Activated CD4-positive, alpha-beta T cell treated with anti-CD3 and anti-CD28 coated beads, Interleukin-2, amount 10 ng/mL, durations not matched to agents 24 days and 14 days (primary cell): ENCODE results near the gene ZC3H7B. TPM values are rescaled to one million over a fixed set of nuclear protein-coding genes. Genes with fewer than 3 reads are reported as not detected.

Experiments used
- DNase-seq: peaks from one replicate; pipeline ENCODE4 v3.0.0; 2022
- H3K27ac Mint-ChIP-seq: one replicate; pipeline ENCODE4 v1.8.0; 2022; ENCODE audit warnings: mild to moderate bottlenecking, mixed read lengths
- H3K27me3 Mint-ChIP-seq: one replicate; pipeline ENCODE4 v1.8.0; 2022; ENCODE audit warnings: mixed read lengths
- H3K36me3 Mint-ChIP-seq: one replicate; pipeline ENCODE4 v1.8.0; 2022; ENCODE audit warnings: low read depth, mild to moderate bottlenecking, mixed read lengths
- H3K4me1 Mint-ChIP-seq: one replicate; pipeline ENCODE4 v1.8.0; 2021; ENCODE audit warnings: mixed read lengths
- H3K4me3 Mint-ChIP-seq: one replicate; pipeline ENCODE4 v1.8.0; 2022; ENCODE audit warnings: mild to moderate bottlenecking, moderate library complexity, mixed read lengths
- H3K9me3 Mint-ChIP-seq: one replicate; pipeline ENCODE4 v1.8.0; 2021; ENCODE audit warnings: mixed read lengths
- intact Hi-C: fragments of 100-400 bp; cut with micrococcal nuclease; formaldehyde crosslinking; loops from one replicate; pipeline ENCODE4 v1.15.1; 2023
- total RNA-seq: library from RNA; stranded (reverse); gene quantifications from 2 replicates; pipeline ENCODE4 v1.2.3, GENCODE V29; 2022

The ZC3H7B gene
- total RNA-seq, 1 donor from 2014 or later: 69.1 TPM

GRCh38 chr22:41343300-41343699 is 42.0 kb downstream of the ZC3H7B start:
- no peaks in the 10 kb centered on the region for H3K9me3 Mint-ChIP-seq
- DNase-seq: no peak
- intact Hi-C loops: no loop called here
- H3K36me3 Mint-ChIP-seq: peaks cover 38% of the 10 kb centered on the region
- H3K27ac Mint-ChIP-seq: no peak overlapping the region
- H3K4me3 Mint-ChIP-seq: no peak overlapping the region
- no peaks in the 10 kb centered on the region for H3K27me3 Mint-ChIP-seq
- H3K4me1 Mint-ChIP-seq: peaks cover 4% of the 10 kb centered on the region

DNA sequence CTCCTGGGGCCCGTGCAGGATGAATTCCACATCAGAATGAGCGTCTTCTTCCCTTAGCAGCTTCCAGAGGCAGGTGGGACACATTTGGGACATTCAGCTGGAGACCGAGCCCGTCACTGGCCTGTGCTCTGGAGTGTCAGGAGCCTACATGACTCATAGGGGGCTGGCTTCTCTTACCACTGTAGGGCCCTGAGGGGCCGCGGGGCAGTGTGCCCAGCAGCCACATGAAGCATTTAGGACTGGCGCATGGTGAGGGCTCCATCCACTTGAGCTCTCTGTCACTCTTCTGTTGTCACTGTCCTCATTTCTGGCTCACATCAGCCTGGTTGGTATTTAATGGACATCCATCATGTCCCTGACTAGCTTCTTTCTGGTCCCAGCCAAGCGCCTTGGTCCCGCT is 42.4 kb downstream of the ZC3H7B start:
- intact Hi-C loops: no loop called here
- H3K27me3 Mint-ChIP-seq: no peaks in the 10 kb centered on the region

GRCh38 chr22:41344189-41344788 is 43.0 kb downstream of the ZC3H7B start:
- H3K4me1 Mint-ChIP-seq: peaks cover 4% of the 10 kb centered on the region
- H3K27ac Mint-ChIP-seq: no peak overlapping the region
- no peak for DNase-seq
- peaks cover 42% of the 10 kb centered on the region for H3K36me3 Mint-ChIP-seq
- no peak overlapping the region for H3K4me3 Mint-ChIP-seq
- H3K27me3 Mint-ChIP-seq: no peaks in the 10 kb centered on the region
- H3K9me3 Mint-ChIP-seq: no peaks in the 10 kb centered on the region
- intact Hi-C loops: no loop called here

More for the DNA sequence above, 42.4 kb downstream of the ZC3H7B start:
- no peak overlapping the region for H3K4me3 Mint-ChIP-seq
- H3K36me3 Mint-ChIP-seq: peaks cover 41% of the 10 kb centered on the region
- no peak for DNase-seq
- no peaks in the 10 kb centered on the region for H3K9me3 Mint-ChIP-seq
- H3K4me1 Mint-ChIP-seq: peaks cover 4% of the 10 kb centered on the region
- H3K27ac Mint-ChIP-seq: no peak overlapping the region

- H3K36me3 Mint-ChIP-seq: peaks cover 54% of the 10 kb centered on the region
- H3K4me1 Mint-ChIP-seq: peaks cover 4% of the 10 kb centered on the region
- no peaks in the 10 kb centered on the region for H3K9me3 Mint-ChIP-seq
- DNase-seq: no peak
- H3K4me3 Mint-ChIP-seq: no peak overlapping the region
- no peak overlapping the region for H3K27ac Mint-ChIP-seq
- no peaks in the 10 kb centered on the region for H3K27me3 Mint-ChIP-seq
- intact Hi-C loops: no loop called here
Measured at GRCh38 chr22:41345807-41346335, 44.5 kb downstream of the ZC3H7B start.

DNA sequence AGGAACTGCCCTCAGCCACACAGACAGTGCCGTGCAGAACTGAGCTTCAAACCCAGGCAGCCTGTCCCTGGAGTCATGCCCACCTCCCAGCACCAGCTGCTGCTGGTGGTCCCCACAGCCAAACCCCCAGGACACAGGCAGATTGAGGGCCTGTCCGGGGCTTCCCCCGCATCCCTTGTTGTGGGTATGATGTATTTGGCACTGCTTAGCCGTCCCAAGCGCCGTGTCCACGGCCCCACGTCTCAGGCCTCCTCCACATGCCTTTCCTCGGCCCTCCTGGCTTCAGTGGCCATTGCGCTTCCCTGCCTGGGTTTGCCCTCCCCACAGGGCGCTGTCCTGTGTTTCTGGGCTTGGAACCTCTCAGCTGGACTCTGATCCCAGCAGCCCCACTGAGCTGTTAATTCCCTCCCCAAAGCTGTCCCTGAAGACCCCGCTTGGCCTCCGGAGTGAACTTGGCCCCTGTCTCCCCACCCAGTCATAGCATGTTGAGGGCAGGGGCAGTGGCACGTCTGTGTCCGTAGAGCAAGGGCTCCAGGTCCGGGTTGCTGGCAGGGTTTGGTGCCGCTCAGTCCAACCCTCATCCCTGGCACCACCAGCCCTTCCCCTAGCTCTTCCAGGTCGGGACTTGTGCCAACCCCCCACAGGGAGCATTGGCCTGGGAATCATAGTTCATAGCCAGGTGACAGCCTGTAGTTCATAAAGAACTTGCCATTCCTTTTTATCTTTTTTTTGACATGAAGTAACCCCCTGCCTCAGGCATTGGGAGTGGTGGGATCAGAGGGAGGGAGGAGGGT is 45.9 kb downstream of the ZC3H7B start:
- Mint-ChIP-seq H3K4me1 (no peaks in the 10 kb centered on the region), H3K36me3 (peaks cover 60% of the 10 kb centered on the region), H3K4me3 (no peak overlapping the region), H3K9me3 (no peaks in the 10 kb centered on the region), H3K27me3 (no peaks in the 10 kb centered on the region), H3K27ac (no peak overlapping the region)
- intact Hi-C loops: no loop called here
- DNase-seq: no peak

DNA sequence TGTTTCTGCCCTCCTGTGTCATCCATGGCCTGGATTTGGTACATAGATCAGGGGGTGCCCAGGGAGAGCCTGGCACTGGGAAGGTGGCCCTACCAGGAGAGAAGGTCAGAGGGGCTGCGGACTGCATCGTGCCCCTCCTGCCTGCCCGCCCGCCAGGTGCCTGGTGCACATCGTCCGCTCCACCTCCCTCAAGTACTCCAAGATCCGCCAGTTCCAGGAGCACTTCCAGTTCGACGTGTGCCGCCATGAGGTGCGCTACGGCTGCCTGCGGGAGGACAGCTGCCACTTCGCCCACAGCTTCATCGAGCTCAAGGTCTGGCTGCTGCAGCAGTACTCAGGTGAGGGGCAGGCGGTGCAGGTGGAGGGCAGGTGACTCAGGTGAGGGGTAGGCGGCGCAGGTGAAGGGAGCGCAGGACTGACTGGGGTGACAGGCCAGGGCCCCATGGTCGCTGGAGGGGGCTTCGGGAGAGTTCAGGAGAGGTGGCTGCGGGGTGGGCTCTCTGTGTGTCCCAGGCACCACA is 47.7 kb downstream of the ZC3H7B start:
- intact Hi-C loops: no loop called here
- Mint-ChIP-seq H3K27me3 (no peaks in the 10 kb centered on the region), H3K9me3 (no peaks in the 10 kb centered on the region), H3K27ac (no peak overlapping the region), H3K4me1 (no peaks in the 10 kb centered on the region), H3K36me3 (peaks cover 58% of the 10 kb centered on the region), H3K4me3 (no peak overlapping the region)
- DNase-seq: no peak

DNA sequence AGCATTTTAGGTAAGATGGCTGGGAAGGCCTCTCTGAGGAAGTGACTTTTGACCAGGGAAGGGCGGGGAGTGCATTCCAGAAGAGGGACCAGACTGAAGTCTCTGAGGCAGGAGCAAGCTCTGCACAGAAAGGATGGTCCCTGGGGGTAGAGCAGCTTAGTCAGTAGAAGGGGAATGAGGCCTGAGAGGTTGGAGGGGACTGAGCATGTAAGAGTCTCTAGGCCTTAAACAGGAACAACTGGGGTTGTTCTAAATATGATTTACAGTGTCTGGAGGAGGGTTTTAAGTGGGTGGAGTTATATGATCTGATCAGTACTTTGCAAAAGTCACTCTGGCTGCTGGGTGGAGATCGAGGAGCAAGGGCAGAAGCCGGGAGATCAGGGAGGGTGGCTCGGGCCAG is 48.8 kb downstream of the ZC3H7B start:
- Mint-ChIP-seq H3K4me3 (no peak overlapping the region), H3K27ac (peak overlapping the region; percentile 1), H3K4me1 (no peaks in the 10 kb centered on the region), H3K9me3 (no peaks in the 10 kb centered on the region), H3K27me3 (no peaks in the 10 kb centered on the region), H3K36me3 (peaks cover 57% of the 10 kb centered on the region)
- intact Hi-C loops: no loop called here
- no peak for DNase-seq

DNA sequence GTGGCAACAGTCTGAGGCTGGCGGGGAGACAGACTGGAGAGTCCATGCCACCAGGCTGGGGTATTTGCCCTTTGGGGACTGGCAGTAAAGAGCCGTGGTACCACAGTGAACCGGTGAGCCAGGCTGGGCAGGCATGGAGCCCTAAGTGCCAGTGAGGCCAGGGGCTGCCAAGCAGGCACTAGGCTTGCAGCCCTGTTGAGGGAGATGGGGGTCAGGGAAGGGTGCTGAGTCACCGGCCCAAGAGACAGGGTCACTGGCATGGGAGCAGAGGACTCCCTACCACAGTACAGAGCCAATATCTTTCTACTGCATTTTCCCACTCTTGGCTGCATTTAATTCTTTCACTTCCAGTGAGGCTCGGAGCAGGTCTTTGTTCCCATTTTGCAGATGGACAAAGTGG is 49.7 kb downstream of the ZC3H7B start:
- intact Hi-C loops: no loop called here
- Mint-ChIP-seq H3K4me3 (no peak overlapping the region), H3K9me3 (no peaks in the 10 kb centered on the region), H3K27ac (no peak overlapping the region), H3K36me3 (peaks cover 56% of the 10 kb centered on the region), H3K27me3 (no peaks in the 10 kb centered on the region), H3K4me1 (no peaks in the 10 kb centered on the region)
- DNase-seq: no peak

DNA sequence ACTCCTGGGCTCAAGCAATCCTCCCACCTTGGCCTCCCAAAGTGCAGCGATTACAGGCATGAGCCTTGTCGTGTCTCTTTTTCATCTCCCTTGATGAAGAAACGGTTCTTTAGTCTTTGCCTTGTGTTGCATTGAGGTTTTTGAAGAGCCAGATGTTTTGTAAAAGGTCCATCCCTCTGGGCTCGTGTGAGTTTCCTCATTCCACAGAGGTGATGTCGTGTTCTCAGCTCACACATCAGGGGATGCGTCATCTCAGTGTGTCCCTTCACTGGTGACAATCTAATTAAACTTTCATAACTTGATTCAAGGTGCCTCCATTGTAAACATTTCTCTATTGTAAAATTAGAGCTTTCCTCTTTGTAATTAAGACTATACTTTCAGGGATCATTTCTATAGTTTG is 50.7 kb downstream of the ZC3H7B start:
- Mint-ChIP-seq H3K4me1 (no peaks in the 10 kb centered on the region), H3K27ac (no peak overlapping the region), H3K9me3 (no peaks in the 10 kb centered on the region), H3K27me3 (no peaks in the 10 kb centered on the region), H3K36me3 (peaks cover 57% of the 10 kb centered on the region), H3K4me3 (no peak overlapping the region)
- DNase-seq: no peak
- intact Hi-C loops: no loop called here

DNA sequence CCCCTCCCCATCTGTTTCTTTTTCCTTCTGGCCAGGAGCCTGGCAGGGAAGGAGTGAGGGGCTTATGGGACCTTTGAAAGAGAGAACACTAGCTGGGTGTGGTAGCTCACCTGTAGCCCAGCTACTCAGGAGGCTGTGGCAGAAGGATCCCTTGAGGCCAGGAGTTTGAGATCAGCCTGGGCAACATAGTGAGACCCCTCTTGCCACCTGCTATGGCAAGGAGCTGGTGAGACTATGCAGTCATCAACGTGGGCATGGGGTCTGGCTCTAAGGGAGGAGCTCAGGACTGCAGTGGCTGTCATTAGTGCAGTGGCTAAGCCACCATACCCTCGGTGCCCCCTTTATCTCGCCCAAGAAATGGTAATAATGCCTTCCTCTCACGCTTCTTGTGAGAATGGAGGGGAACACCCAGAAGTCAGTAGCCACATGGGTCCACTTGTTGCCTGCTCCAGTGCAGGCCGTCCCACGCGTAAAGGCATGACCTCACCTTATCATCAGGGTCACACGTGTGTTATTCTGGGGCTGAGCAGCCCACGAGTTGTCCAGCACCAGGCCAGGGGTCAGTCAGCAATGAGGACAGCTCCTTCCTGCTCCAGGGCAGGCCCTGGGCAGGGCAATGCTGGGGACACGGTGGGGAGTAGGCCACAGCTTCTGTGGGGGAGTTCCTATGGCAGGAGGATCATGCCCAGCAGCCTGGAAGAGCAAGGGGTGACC is 52.7 kb downstream of the ZC3H7B start:
- H3K36me3 Mint-ChIP-seq: peaks cover 50% of the 10 kb centered on the region
- no peak overlapping the region for H3K27ac Mint-ChIP-seq
- no peaks in the 10 kb centered on the region for H3K4me1 Mint-ChIP-seq
- no peaks in the 10 kb centered on the region for H3K9me3 Mint-ChIP-seq
- DNase-seq: no peak
- intact Hi-C loops: no loop called here
- H3K4me3 Mint-ChIP-seq: no peak overlapping the region
- H3K27me3 Mint-ChIP-seq: no peaks in the 10 kb centered on the region

DNA sequence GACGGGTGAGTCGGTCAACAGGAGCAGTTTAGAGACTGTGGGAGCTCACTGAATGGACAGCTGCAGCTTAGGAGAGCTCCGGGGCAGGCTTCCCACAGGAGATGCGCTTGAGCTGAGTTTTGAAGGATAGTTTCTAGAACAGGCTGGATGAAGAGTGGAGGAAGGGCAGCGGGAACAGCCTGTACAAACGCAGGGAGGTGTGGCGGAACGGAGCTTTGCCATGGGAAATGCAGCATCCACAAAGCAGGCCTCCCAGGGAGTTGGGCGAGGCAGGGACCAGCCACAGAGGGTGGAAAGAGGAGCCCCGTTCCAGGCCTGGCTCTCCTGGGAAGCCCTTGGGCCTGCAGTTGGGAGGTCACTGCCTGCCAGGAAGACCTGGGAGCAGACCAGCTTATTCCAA is 53.7 kb downstream of the ZC3H7B start:
- Mint-ChIP-seq H3K36me3 (peaks cover 46% of the 10 kb centered on the region), H3K4me3 (no peak overlapping the region), H3K9me3 (no peaks in the 10 kb centered on the region), H3K27ac (no peak overlapping the region), H3K27me3 (no peaks in the 10 kb centered on the region), H3K4me1 (no peaks in the 10 kb centered on the region)
- DNase-seq: no peak
- intact Hi-C loops: no loop called here

DNA sequence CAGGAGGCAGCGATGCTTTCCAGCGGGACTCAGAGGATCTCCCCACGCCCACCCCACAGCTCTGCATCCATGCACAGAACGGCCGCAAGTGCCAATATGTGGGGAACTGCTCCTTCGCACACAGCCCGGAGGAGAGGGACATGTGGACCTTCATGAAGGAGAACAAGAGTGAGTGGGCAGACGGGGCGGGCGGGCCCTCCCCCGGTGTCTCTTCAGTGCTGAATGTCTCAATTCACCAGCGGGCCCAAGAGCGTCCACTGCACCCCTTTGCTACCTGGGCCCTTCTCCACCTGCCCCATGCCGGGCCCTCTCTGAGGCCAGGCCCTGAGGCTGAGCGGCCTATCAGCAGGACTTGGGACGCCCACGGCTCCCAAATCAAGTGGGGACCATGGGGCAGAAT is 54.6 kb downstream of the ZC3H7B start:
- Mint-ChIP-seq H3K4me3 (no peak overlapping the region), H3K27me3 (no peaks in the 10 kb centered on the region), H3K27ac (no peak overlapping the region), H3K4me1 (no peaks in the 10 kb centered on the region), H3K36me3 (peaks cover 38% of the 10 kb centered on the region), H3K9me3 (no peaks in the 10 kb centered on the region)
- no peak for DNase-seq
- intact Hi-C loops: no loop called here

DNA sequence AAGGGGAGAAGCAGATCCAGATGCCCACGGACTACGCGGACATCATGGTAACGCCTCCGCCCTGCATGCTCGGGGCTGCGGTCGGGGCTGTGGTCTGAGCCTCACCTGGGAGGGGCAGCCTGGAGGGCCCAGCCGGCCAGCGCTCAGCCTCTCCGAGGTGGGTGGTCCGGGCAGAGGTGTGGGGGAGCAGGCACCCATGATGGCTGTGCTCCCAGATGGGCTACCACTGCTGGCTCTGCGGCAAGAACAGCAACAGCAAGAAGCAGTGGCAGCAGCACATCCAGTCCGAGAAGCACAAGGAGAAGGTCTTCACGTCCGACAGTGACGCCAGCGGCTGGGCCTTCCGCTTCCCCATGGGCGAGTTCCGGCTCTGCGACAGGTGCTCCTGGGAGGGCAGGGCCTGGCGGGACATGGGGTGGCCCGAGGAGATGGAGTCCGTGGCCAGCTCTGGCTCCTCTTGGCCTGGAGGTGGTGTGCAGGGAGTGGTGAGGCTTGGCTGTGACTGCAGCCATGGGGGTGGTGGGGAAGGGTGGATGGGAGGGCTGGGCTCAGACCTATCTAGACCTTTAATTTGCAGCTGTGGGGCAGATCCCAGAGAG is 55.2 kb downstream of the ZC3H7B start:
- Mint-ChIP-seq H3K4me1 (no peaks in the 10 kb centered on the region), H3K27me3 (no peaks in the 10 kb centered on the region), H3K4me3 (no peak overlapping the region), H3K36me3 (peaks cover 35% of the 10 kb centered on the region), H3K9me3 (no peaks in the 10 kb centered on the region), H3K27ac (no peak overlapping the region)
- no peak for DNase-seq
- intact Hi-C loops: no loop called here

GRCh38 chr22:41357191-41357590 is 55.9 kb downstream of the ZC3H7B start:
- no peak overlapping the region for H3K27ac Mint-ChIP-seq
- H3K4me1 Mint-ChIP-seq: no peaks in the 10 kb centered on the region
- no peak overlapping the region for H3K4me3 Mint-ChIP-seq
- H3K9me3 Mint-ChIP-seq: no peaks in the 10 kb centered on the region
- no peak for DNase-seq
- H3K27me3 Mint-ChIP-seq: no peaks in the 10 kb centered on the region
- peaks cover 31% of the 10 kb centered on the region for H3K36me3 Mint-ChIP-seq
- intact Hi-C loops: no loop called here
